Measurements from ENCODE around the gene SSH2.
A peak's percentile ranks its signal among the peaks of the same experiment; 100 is the strongest.

Gene SSH2

DNA sequence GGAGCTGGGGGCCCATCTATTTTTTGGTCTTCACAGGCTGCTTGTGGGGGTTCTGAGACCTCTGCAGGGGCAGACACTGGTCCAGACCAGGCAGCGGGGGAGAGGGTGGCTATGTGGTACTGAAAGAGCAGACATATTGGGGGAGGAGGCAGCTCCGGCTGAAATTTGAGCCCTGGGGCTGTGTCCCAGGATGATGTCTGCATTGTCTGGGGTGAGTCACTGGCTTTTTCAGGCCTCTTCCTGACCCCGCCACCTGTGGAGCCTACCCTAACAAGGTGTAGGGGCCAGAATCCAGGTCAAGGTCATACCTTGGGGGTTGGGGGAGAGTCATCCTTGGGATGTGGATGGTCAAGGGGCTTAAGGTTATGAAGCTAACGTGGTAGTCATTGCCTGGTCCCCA lies 309.8 kb downstream of the SSH2 start:
- DNase-seq: no peak

DNA sequence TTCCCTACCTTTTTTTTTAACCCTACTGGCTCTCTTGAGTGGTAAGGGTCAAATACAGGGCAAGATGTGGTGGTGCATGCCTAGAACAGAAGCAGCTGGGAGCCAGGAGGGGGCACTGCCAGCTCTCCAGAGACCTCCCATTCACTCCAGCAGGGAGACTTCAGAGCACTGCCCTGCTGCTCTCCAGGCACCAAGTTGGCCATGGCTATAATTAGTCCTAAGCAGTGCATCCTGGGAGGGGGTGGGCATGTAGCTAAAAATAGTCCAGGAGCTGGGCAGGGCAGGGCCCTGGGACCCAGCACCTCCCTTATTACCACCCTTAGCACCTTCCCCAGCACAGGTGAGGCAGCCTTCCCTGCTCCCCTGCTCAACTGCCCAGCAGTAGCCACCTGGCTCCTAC lies 310.8 kb downstream of the SSH2 start:
- no peak for DNase-seq

DNA sequence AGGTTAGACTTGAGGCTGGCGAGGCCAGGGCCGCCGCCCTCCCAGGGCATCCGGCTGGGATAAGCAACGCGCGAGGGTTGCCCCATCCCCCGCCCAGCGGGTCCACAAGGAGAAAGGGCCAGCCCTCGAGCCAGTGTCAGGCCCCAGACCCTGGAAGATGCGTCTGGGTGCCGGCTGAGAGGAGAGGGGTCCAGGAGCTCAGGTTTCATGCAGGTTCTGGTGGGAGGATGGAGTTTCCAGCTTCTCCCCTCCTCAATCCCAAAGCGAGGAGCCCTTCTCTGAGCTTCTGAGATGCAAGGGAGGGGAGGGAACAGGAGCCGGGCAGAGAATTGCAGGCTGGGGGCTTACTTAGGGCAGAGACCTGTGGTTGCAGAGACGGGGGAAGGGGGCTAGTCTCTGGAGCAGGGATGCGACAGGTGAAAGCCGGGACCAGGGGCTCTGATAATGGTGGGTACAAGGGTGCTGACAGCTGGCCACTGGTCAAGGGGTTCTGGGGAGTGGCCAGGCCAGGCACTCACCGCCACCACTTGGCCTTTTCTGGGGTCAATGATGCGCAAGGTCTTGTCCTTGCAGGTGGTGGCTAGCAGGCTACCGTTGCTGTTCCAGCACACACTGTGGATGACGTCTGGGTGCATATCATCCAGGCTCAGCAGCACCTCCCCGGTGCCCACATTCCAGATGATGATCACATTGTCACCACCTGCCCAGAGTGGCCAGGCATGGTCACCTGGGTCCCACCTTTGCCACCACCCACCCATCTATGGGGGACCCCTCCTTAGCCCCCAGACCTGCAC lies 311.6 kb downstream of the SSH2 start:
- DNase-seq: no peak

DNA sequence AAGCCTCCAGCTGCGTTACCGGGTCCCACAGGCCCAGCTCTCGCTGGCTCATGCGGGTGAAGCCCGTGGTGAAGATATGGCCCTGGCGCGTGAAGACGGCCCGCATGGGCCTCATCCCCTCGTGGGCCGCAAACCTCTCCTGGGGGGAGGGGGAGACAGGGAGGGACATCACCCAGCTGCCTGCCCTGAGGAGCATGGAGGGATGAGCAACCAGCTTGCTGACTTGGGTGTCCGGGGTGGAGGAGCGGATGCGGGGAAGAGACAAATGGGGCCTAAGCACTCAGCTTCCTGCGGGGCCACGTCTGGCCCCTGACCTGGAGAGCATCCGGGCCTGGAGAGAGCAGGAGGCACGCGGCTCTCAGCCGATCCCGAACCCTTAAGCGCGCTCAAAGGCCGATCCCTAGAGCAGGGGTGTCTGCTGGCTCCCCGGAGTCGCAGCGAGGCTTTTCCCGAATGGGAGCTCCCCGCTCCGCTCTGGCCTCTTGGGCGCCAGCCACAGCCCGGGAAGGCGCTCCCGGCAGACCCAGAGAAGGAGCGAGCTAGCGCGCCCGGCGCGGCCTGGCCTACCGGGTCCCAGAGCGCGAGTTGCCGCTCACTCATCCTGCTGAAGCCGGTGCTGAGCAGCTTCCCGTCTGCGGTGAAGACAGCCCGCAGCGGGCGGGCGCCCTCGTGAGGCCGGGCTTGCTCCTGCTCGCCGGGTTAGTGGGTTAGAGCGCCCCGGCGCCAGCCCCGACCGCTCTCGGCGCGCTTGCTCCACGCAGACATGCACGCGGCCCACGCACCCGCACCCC lies 312.4 kb downstream of the SSH2 start:
- DNase-seq: peak; percentile 84

DNA sequence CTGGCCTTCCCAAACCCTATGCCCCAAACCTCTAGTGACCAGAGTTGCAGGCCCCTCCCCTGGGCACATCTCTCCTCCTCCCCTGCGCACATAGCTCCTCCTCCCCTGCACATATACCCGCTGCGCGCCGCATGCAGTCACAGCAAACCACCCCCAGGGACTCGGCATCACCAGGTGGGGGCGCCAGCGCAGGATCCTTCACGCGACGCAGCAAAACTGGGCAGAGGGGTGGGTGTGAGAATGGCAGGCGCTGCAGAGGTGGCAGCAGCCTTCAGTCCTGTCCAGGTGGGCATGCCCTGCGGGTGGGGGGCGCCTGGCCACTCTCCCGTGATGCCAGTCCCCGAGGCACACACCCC lies 312.9 kb downstream of the SSH2 start:
- peak; percentile 92 for DNase-seq

DNA sequence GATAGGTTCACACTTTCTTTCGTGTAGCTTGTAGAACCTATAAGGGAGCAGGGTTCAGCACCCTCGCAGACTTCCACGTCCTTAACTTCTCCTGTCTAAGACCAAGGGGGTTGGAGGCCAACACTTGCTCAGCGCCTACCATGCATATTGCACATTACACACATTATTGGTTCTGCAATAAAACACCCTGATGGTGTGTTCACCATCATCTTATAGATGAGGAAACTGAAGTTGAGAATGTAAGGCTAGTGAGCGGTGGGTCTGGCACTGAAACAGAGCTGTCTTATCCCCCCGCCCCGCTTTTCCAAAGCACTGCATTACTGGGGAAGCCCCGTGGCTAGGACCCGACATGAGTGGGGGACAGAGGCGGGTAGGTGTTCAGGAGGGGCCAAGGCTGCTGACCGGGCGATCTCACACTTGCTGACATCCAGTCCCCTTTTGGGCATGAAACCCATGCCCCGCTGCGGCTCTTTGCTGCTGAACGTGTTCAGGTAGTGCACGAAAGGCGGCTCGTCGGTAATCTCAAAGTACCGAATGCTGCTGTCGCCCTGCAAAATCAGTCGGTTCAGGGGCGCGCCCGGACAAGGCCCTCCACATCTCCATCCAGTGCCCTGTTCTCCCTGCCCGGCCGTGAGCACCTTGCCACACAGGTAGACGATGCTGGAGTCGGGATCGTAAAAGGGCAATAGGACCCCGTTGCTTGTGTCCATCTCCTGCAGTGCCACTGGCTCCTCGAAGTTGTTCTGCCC lies 313.6 kb downstream of the SSH2 start:
- no peak for DNase-seq

DNA sequence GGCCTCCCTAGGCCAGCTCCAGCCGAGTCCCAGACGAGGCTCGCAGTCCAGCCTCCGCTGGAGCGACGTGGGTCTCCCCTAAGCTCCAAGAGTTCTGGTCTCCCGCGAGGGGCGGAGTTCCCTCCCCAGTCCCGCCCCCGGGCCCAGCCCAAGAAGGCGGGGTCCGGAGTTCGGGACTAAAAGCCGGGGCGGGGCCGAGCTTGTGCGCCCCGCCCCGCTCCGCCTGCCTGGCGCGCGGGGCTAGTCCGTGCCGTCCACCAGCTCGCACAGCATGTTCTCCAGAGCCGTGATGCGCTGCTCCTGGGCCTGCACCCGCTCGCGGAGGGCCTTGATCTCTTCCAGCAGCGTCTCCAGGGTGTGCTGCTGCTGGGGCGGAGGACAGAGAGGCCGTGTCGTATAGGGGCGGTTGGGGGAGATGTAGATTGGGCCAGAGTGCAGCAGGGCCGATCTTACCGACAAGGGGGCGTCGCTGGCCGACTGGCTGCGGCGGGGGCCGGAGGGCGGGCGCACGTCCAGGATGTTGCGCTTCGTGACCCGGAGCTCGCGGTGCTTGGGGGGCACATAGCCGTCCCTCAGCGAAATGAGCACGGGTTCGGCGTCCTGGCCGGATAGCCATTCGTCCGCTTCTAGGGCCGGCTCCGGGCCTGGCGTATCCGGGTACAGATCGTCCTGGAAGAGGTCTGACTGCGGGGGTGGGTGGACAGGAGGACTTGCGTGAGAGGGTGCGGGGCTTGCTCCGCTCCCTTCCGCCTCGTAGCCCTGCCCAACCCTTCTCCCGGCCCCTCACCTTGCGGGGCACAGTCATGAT lies 314.3 kb downstream of the SSH2 start:
- DNase-seq: peak; percentile 79

DNA sequence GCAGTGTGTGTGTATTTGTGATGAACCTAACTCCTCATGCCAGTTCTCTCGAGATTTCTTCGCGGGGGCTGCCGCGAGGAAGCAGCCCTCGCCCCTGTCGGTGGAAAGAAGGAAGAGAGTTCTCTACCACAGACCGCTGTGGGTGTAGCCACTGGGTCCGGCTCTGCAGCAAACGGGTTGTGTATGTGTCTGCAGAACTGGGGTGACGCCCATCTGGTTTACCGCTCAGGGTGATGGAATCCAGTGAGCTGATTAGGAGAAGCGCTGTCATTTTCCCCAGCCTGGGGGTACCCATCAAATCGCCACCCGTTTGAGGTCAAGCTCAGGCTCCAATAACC lies 315.0 kb downstream of the SSH2 start:
- DNase-seq: peak; percentile 61

DNA sequence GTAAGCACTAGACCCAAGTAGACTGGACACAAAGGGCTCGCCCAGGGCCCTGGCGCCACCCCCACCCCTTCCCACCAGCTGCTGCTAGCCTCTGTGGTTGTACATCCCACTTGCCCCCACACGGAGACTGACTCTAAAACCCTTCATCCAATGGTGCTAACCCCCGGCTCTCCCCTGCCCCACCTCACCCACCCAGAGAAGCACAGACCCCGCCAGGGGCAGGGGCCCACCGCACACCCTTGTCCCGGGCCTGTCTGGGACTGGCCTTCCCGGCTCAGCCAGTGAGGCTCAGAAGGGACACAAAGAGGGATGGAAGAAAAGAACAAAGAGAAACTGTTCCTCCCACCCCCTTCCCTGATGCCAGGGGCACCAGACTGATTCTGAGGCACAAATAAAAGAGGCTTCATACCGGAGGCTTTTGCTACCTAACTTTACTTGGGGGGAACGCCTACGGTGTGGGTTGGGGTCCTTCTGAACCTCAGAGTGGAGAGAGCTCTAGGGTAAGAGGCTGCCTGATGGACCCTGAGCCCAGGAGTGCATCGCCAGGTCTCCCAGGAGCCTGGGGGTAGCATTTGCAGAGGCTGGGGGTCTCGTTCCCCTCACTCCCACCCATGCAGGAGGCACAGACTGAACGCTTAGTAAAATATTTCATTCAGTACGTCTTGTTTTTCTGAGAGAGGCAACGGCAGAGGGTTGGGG lies 315.5 kb downstream of the SSH2 start:
- no peak for DNase-seq

DNA sequence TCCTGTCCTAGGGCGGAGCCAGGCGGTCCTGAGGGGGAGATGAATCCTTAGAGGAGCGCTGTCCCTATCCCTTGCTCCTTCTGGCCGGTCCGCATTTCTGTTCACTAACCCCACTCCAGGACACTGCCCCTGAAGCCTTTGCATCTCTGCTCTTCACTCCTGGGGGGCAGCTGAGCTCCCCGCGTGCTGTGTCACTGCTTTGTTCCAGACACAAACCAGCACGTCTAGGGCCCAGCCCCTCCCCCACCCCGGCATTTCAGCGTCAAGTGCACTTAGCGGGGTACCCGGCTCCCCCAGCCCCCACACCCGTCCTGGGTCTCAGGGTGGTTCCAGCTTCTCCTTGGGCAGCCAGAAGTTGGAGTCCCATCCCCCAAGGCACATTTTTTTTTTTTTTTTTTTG lies 316.2 kb downstream of the SSH2 start:
- DNase-seq: no peak

DNA sequence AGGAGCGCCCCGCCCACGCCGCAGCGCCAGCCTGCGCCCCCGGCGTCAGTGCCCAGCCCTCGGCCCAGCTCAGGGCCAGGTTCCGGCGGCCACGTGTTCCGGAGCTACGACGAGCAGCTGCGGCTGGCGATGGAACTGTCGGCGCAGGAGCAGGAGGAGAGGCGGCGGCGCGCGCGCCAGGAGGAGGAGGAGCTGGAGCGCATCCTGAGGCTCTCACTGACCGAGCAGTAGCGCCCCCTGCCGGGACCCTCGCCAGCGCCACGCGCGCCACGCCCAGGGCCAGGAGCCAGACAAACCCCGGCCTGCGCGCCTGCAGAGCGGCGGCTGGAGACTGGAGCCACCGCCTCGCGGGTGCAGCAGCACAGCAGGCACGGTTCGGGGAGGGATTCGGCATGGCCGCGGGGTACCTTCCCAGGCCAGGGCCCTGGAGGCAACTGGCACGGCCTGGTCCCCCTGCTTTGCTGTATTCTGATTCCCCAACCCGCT lies 316.6 kb downstream of the SSH2 start:
- DNase-seq: peak; percentile 88

DNA sequence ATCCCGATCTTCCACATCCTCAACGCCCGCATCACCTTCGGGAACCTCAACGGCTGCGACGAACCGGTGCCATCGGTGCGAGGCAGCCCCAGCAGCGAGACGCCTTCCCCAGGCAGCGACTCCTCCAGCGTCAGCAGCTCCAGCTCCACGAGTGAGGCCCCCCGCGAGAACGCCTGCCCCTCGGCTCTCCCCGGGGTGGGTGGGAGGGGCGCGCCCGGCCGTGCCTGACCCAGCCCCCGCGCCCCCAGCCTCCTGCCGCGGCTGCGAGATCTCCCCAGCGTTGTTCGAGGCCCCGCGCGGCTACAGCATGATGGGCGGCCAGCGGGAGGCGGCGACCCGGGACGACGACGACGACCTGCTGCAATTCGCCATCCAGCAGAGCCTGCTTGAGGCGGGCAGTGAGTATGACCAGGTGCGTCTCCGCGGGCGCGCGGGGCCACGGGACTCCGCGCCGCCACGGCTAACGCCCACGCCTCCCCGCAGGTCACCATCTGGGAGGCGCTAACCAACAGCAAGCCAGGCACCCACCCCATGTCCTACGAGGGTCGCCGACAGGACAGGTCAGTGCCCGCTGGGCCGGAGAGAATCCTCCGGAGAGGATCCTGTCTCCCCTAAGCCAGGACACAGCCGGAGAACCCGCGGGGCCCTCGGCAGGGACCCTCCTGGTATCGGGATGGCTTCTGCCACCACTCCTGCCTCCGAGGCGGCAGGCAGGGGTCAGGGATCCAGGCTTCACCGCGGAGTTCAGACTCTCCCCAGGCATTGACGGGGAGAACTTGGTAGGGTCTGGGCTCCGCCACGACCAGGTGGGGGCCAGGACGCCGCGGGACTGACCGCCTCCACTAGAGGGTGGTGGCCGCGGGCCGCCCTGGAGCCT lies 317.4 kb downstream of the SSH2 start:
- no peak for DNase-seq

DNA sequence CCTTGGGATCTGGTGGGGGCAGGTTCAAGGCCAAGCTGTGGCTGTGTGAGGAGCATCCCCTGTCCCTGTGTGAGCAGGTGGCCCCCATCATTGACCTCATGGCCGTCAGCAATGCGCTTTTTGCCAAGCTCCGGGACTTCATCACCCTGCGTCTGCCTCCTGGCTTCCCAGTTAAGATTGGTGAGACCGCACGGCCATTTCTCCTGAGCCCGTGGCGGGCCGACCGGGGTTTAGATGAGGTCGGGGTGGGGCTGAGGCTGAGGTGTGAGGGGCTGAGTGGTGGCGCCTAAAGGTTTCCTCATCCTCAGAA lies 318.0 kb downstream of the SSH2 start:
- no peak for DNase-seq

DNA sequence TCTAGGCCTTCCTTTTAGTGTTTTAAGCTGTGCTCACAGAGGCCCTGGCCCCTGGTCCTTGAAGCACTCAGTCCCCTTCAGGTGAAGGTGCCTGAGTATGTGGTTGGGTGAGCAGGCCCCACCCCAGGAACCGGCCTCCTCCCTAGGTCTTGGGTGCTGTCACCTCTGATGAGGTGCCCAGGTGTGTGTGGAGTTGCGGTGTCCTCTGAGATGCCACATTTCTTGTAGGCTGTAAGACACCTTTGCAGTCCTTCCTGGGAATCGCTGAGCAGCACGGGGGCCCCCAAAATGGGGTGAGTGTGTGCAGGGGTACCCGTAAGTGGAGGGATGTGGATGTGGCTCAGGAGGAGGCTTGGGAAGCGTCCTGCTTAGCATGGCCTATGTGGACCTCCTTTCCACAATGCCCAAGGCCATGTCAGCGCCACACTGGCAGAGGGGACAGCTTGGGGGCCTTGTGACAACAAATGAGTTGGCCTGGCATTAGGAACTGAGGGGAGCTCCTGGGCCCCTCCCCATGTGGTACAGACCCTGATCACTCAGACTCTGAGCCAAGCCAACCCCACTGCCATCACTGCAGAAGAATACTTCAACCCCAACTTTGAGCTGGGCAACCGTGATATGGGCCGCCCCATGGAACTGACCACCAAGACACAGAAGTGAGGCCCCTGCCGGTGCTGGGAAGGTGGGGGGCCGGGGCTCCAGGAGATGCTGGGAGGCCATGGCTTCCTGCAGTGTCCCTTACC lies 318.5 kb downstream of the SSH2 start:
- DNase-seq: no peak

DNA sequence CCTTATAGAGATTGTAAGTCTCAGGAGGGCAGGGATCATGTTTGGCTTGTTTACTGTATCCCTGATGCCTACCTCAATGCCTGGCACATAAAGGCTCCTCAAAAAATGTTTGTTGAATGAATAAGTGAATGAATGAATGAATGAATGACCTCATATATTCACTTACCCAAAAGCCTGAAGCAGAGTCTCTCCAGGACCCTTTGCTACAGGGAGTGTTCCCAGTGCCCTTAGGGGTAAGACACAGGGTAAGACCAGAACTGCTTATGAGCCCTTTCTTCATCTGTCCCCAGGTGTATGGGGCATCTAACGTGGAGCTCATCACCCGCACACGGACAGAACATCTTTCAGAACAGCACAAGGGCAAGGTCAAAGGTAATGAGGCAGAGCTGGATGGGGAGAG lies 319.6 kb downstream of the SSH2 start:
- no peak for DNase-seq

DNA sequence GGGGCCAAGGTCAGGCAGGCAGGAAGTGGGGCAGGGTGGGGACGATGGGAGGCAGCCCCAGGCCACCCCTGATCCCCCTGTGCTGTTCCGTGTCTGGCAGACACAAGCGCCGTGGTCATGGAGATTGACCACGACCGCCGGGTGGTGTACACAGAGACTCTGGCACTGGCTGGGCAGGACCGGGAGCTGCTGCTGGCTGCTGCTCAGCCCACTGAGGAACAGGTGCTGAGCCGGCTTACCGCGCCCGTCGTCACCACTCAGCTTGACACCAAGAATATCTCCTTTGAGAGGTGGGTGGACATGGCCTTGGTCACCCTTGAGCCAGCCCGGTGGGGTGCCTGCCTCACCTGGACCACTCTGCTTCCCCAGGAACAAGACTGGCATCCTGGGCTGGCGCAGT lies 321.0 kb downstream of the SSH2 start:
- no peak for DNase-seq

DNA sequence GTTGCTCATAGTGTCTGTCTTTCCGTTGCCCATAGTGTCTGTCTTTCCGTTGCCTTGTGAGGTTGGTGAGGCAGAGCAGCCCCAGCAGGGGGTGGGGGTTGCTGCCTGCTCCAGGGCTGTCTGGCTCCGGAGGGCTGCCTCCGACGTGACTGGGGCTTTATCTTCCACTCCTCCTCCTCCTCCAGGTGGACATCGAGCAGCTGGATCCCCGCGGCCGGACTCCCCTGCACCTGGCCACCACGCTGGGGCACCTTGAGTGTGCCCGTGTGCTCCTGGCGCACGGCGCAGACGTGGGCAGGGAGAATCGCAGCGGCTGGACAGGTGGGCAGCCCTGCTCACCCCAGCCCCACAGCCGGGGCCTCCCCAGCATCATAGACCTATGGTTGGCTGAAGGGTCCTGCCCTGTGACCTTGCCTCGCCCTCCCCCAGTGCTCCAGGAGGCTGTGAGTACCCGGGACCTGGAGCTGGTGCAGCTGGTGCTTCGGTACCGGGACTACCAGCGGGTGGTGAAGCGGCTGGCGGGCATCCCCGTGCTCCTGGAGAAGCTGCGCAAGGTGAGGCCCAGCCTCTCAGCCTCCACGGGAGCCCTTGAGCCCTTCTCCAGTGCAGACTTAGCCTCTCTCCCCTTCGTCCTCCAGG lies 322.4 kb downstream of the SSH2 start:
- DNase-seq: no peak

DNA sequence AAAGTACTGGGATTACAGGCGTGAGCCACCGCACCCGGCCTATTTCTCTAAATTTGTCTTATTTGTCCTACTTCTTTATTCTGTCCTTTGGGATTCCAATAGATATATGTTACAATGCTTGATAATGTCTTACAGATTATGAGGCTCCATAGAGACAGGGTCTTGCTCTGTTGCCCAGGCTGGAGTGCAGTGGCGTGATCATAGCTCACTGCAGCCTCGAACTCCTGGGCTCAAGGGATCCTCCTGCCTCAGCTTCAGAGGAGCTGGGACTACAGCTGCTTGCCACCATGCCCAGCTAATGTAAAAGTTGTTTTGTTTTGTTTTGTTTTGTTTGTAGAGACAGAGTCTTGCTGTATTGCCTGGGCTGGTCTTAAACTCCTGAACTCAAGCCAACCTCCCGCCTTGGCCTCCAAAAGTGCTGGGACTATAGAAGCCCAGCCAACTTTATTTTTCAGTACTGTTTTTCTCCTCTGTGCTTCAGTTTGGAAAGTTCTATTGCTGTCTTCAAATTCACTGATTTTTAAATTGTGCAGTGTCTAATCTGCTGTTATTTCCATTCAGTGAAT lies 326.8 kb downstream of the SSH2 start:
- no peak for DNase-seq

DNA sequence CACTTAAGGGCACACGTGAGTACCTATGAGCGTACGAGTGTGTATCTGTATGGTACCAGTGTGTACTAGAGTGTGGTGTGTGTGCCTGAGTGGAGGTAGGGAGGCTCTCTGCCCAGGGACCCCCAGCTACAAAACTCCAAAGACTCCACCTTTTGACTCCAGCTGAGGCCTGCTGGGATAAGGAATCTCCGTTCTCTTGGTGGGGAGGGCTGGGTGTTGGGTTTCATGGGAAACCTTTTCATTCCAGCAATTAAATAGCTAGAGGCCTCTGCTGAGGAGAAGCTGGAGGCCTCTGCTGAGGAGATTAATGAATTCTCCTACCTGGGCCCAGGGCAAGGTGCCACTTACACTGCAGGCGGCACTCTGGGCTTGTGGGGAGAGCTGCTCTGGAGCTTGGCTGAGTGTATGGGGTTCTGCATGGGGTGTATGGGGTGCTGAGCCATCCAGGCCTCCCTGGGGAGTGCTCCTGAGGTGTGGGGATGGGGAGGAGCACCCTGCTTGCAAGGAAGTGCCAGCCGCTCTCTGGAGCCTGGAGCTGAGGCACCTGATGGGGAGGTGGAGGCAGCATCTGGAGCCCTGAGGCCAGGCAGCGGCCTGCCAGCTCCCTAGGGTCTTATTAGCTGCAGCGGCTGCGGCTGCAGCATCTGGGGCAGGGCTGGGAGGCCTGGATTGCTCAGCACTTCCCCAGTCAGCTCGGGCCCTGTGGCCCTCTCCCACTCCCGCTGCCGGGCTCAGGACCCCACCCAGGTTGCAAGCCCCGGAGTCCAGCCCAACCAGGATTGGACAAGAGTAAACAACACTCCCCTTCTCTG lies 332.5 kb downstream of the SSH2 start:
- DNase-seq: no peak
